Measurements from ENCODE around the gene ARHGEF33. TPM values are rescaled to one million over a fixed set of nuclear protein-coding genes. Genes with fewer than 3 reads are reported as not detected.

Gene ARHGEF33
- total RNA-seq, 1 experiment from 2014 or later: 0.71 TPM

- Mint-ChIP-seq H3K4me1 (ENCODE audit: low read depth, unreplicated experiment) (no peaks in the 10 kb centered on the region), H3K36me3 (ENCODE audit: insufficient read depth, unreplicated experiment) (peaks cover 8% of the 10 kb centered on the region), H3K4me3 (ENCODE audit: low read depth, unreplicated experiment) (no peak overlapping the region), H3K27me3 (ENCODE audit: unreplicated experiment) (no peaks in the 10 kb centered on the region), H3K27ac (ENCODE audit: unreplicated experiment) (no peak overlapping the region), H3K9me3 (ENCODE audit: low read depth, unreplicated experiment) (no peaks in the 10 kb centered on the region)
- CTCF ChIA-PET: no interaction called here
- intact Hi-C loops (cut with micrococcal nuclease; ENCODE audit: unreplicated experiment): no loop called here
- no peak for TF ChIP-seq CTCF (IDR thresholded peaks at IDR 0.05; ENCODE audit: unreplicated experiment)
- DNase-seq: no peak
- no TSS peak for BruUV-seq (replicated peaks)
Observed at GRCh38 chr2:39015424-39015823, 125.7 kb downstream of the ARHGEF33 start.

- no peak for TF ChIP-seq CTCF (IDR thresholded peaks at IDR 0.05; ENCODE audit: unreplicated experiment)
- Mint-ChIP-seq H3K4me3 (ENCODE audit: low read depth, unreplicated experiment) (no peak overlapping the region), H3K27ac (ENCODE audit: unreplicated experiment) (no peak overlapping the region), H3K36me3 (ENCODE audit: insufficient read depth, unreplicated experiment) (peaks cover 7% of the 10 kb centered on the region), H3K27me3 (ENCODE audit: unreplicated experiment) (no peaks in the 10 kb centered on the region), H3K4me1 (ENCODE audit: low read depth, unreplicated experiment) (no peaks in the 10 kb centered on the region), H3K9me3 (ENCODE audit: low read depth, unreplicated experiment) (no peaks in the 10 kb centered on the region)
- no peak for DNase-seq
- BruUV-seq (replicated peaks): no TSS peak
- intact Hi-C loops (cut with micrococcal nuclease; ENCODE audit: unreplicated experiment): no loop called here
- CTCF ChIA-PET: interaction anchor here (0.6 to 1.2 kb wide), 3 partner anchors 9 to 799 kb away, joined by 3 read pairs; no protein-coding TSS in a partner anchor
Observed at GRCh38 chr2:39017334-39017733, 127.7 kb downstream of the ARHGEF33 start.

- no peaks in the 10 kb centered on the region for H3K27me3 Mint-ChIP-seq (ENCODE audit: unreplicated experiment)
- H3K4me1 Mint-ChIP-seq (ENCODE audit: low read depth, unreplicated experiment): no peaks in the 10 kb centered on the region
- no peak for DNase-seq
- no peak overlapping the region for H3K4me3 Mint-ChIP-seq (ENCODE audit: low read depth, unreplicated experiment)
- H3K36me3 Mint-ChIP-seq (ENCODE audit: insufficient read depth, unreplicated experiment): no peaks in the 10 kb centered on the region
- intact Hi-C loops (cut with micrococcal nuclease; ENCODE audit: unreplicated experiment): no loop called here
- TF ChIP-seq CTCF (IDR thresholded peaks at IDR 0.05; ENCODE audit: unreplicated experiment): no peak
- CTCF ChIA-PET: interaction anchor here (0.5 to 0.6 kb wide), 2 partner anchors 18 to 1878 kb away, joined by 3 read pairs; no protein-coding TSS in a partner anchor
- no peaks in the 10 kb centered on the region for H3K9me3 Mint-ChIP-seq (ENCODE audit: low read depth, unreplicated experiment)
- no TSS peak for BruUV-seq (replicated peaks)
- no peak overlapping the region for H3K27ac Mint-ChIP-seq (ENCODE audit: unreplicated experiment)
Observed at GRCh38 chr2:39018638-39019037, 129.0 kb downstream of the ARHGEF33 start.

- intact Hi-C loops (cut with micrococcal nuclease; ENCODE audit: unreplicated experiment): no loop called here
- Mint-ChIP-seq H3K27me3 (ENCODE audit: unreplicated experiment) (no peaks in the 10 kb centered on the region), H3K36me3 (ENCODE audit: insufficient read depth, unreplicated experiment) (no peaks in the 10 kb centered on the region), H3K27ac (ENCODE audit: unreplicated experiment) (no peak overlapping the region), H3K4me1 (ENCODE audit: low read depth, unreplicated experiment) (no peaks in the 10 kb centered on the region), H3K9me3 (ENCODE audit: low read depth, unreplicated experiment) (no peaks in the 10 kb centered on the region), H3K4me3 (ENCODE audit: low read depth, unreplicated experiment) (no peak overlapping the region)
- TF ChIP-seq CTCF (IDR thresholded peaks at IDR 0.05; ENCODE audit: unreplicated experiment): no peak
- CTCF ChIA-PET: no interaction called here
- DNase-seq: no peak
- no TSS peak for BruUV-seq (replicated peaks)
Observed at GRCh38 chr2:39020383-39020782, 130.7 kb downstream of the ARHGEF33 start.

All from Calu3 (cell line).